ENCODE measurements around the gene LPIN1. TPM values are rescaled to one million over a fixed set of nuclear protein-coding genes. Genes with fewer than 3 reads are reported as not detected.
A peak's percentile ranks its signal among the peaks of the same experiment; 100 is the strongest.

LPIN1 gene
- total and polyA plus RNA-seq, 2 of the 13 experiments (the other 11 are each of a cell fraction or from before 2014, with no cell fraction given) = 9.7 to 19.4 TPM

- TF ChIP-seq ZNF547 (CRISPR knock-in tag; IDR thresholded peaks at IDR 0.05) (no peak), AGO2 (optimal IDR thresholded peaks at IDR 0.05; ENCODE audit: low read depth, low read length) (no peak), HBP1 (CRISPR knock-in tag; IDR thresholded peaks at IDR 0.05; ENCODE audit: low read depth) (0 out of 2 replicates have a peak, but pooled peaks have one; percentile 47), ZNF446 (CRISPR knock-in tag; IDR thresholded peaks at IDR 0.05) (no peak), ZMYM4 (CRISPR knock-in tag; IDR thresholded peaks at IDR 0.05) (0 out of 2 replicates have a peak, but pooled peaks have one; percentile 36), ZNF687 (CRISPR knock-in tag; IDR thresholded peaks at IDR 0.05) (no peak), THYN1 (CRISPR knock-in tag; IDR thresholded peaks at IDR 0.05; ENCODE audit: borderline replicate concordance, low read depth) (no peak), DBP (CRISPR knock-in tag; IDR thresholded peaks at IDR 0.05; ENCODE audit: not compliant biosample characterization) (peak; percentile 19), SIX1 (CRISPR knock-in tag; IDR thresholded peaks at IDR 0.05; ENCODE audit: borderline replicate concordance) (no peak; the same call in 1 of the 2 replicates), ZNF343 (CRISPR knock-in tag; IDR thresholded peaks at IDR 0.05) (0 out of 2 replicates have a peak, but pooled peaks have one; percentile 59), ATF1 (CRISPR knock-in tag; IDR thresholded peaks at IDR 0.05) (peak; percentile 37; the same call in 1 of the 2 replicates), MXD4 (CRISPR knock-in tag; IDR thresholded peaks at IDR 0.05) (no peak), ZSCAN20 (CRISPR knock-in tag; IDR thresholded peaks at IDR 0.05; ENCODE audit: borderline replicate concordance) (no peak), PITX1 (CRISPR knock-in tag; IDR thresholded peaks at IDR 0.05) (peak; percentile 94), SP2 (CRISPR knock-in tag; IDR thresholded peaks at IDR 0.05) (no peak), NR2C2 (CRISPR knock-in tag; IDR thresholded peaks at IDR 0.05; ENCODE audit: borderline replicate concordance) (no peak), ZNF691 (CRISPR knock-in tag; IDR thresholded peaks at IDR 0.05; ENCODE audit: borderline replicate concordance, low read depth) (0 out of 2 replicates have a peak, but pooled peaks have one; percentile 25), ZNF33A (CRISPR knock-in tag; IDR thresholded peaks at IDR 0.05; ENCODE audit: borderline replicate concordance) (no peak), GABPA (IDR thresholded peaks at IDR 0.05; ENCODE audit: low read depth, low read length) (no peak), GABPA (CRISPR knock-in tag; IDR thresholded peaks at IDR 0.05; ENCODE audit: low read depth) (peak; percentile 42; the same call in 1 of the 2 replicates), ZNF710 (CRISPR knock-in tag; IDR thresholded peaks at IDR 0.05; ENCODE audit: borderline replicate concordance) (peak; percentile 96)
Observed at GRCh38 chr2:11819235-11819729, 72.8 kb downstream of the LPIN1 start (continued).
